Measurements from ENCODE around the gene HOXB13.

Gene HOXB13

DNA sequence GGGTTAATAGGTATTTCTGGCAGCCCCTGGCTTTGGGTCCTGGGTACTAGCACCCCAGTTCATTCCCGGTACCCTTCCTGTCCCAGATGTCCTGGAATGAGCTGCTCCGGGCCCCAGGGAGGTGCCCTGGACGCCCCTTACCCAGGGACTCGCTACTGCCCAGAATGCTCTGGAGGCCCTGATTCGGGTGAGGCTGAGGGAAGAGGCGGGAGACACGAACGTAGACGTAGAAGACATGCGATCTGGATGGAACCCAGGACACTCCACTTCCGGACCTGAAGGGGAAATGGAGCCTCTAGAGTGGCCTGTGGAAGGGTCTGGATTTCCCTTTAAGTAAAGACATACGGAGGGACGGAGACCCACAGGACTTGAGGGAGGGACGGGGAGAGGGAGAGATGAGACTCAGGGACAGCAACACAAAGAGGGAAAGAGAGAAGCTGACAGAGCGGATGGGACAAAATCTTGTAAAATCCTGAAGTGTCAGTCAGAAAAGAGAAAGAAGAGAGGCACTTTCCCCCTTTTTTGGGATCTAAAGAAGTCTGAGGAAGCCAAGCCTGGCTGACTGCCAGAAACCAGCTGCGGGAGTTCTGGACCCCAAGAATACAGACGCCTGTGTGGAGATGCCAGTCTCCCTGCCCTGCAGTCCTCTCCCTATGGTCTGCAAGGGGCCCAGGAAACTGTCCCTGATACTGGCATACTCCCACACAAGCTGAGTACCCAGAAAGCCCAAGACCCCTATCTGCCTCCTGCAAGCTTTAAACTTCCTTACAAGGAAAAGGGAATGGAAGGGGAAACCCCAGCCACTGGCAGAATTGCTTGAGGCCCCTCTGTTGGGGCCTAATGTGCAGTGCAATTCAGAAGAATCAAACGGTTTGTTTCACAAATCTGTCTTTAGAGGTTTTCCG lies 1.0 kb upstream of the HOXB13 start:
- no peak for DNase-seq (ENCODE audit: low read depth)
- no peak overlapping the region for H3K4me3 ChIP-seq (ENCODE audit: low read depth, low read length)

DNA sequence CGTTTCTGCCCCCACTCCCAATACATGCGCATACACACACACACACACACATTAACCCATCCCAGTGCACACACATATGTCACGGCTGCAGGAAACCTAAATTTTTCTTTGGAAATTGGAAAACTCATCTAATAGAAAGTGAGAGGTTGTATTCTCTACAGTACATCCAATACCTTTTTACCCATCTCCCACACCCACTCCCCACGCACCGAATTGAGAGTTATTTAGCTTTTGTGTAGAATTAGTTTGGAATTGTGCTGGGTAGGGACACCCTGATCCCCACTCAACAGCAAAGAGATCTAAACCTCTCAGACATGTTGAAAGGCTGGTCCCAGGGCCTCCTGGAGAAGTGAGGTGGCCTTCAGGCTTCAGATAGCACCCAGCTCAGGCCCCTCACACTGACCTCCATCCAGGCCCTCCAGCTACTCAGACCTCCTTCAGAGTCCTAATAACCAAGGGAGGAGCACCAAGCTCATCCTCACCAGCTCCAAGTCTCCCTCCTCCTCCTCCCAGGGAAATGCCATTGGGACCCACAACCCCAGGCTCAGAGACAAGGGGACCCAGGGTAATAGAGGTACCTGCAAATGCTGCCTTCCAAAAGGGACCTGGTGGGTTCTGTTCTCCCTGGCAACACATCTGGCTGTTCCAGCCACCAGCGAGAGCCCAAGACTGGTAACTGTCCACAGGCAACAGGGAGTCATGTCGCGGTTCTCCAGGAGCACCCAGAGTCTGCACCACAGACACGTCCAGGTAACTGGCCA lies 955 bp downstream of the HOXB13 start:
- no peak for DNase-seq (ENCODE audit: low read depth)
- H3K4me3 ChIP-seq (ENCODE audit: low read depth, low read length): no peak overlapping the region

DNA sequence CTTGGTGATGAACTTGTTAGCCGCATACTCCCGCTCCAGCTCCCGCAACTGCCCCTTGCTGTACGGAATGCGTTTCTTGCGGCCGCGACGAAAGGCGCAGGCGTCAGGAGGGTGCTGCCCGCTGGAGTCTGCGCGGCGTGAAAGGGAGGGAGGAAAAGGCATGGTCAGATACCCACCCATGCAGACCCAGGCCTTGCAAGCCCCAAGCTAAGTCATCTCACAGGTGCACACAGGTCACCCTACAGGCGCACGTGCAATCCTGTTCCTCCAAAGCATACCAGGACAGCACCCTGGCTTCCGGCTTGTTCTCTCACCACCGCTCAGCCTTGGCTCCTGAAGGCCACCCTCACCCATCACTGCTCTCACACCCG lies 1.6 kb downstream of the HOXB13 start:
- DNase-seq (ENCODE audit: low read depth): no peak

DNA sequence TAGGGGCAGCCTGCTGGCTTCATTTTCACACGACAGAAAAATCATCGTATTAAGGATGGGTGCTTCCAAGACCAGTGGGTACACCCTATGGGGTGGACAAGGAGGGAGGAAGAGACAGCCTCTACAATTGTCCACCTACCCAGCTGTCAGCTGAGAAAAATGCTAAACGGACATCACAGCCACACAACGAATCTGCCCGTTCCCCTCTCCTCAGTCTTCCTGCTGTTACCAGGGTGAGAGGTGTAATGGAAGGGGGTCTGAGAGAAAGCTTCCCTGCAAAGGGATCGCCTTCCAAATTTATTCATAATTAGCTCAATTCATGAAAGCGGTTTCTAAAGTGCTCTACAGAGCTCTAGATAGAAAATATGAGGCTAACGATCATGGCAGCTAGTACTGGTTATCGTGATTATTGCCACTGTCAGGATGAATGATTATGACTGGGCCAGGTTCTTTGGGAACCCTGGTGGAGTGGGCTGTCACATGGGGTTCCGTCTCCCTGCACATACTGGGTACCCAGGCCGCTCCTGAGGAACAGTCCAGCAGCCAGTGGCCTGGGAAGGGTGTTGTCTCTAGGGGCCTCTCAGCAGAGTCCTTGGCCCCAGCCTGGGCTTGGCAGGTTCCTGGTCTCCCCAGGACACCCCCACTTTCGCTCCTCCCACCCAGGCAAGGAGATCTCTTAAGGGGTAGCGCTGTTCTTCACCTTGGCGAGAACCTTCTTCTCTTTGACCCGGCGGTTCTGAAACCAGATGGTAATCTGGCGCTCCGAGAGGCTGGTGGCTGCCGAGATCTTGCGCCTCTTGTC lies 2.2 kb downstream of the HOXB13 start:
- DNase-seq (ENCODE audit: low read depth): no peak
- no peak overlapping the region for H3K4me3 ChIP-seq (ENCODE audit: low read depth, low read length)

More for the DNA sequence above, 1.6 kb downstream of the HOXB13 start:
- H3K4me3 ChIP-seq (ENCODE audit: low read depth, low read length): no peak overlapping the region

DNA sequence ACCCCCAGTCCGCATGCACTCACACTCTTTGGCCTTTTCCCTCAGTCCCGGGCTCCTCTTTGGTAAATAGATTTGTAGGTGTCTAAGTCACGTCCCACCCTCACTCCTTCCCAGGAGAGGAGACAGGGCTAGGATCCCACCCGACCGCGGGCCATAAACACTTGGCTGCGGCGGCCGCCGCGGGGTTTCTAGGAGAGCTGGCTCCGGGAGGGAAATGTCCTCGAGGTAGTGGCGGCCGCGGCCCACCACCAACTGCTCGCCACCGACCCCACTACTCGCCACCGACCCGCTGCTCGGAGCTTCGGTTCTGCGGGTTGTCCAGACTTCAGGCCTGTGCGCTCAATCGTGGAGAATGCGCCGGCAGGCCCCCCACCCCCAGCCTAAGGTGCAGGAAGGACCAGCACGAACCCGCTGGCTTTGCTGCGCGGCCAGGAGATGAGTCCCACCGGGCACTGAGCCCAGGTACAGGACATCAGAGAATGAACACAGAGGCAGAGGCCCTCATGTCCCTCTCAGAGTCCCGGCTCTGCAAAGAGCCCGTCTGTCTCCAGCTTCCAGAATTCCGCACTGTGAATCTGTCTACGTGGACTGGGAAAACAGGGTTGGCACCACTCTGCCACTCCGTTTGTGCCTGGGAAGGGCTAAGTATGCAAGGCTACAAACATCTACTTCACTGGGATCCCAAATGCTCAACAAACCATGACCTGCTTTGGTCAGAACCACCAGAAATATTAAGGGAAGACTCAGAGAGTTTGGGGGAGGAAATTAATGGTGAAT lies 3.1 kb downstream of the HOXB13 start:
- no peak for DNase-seq (ENCODE audit: low read depth)
- H3K4me3 ChIP-seq (ENCODE audit: low read depth, low read length): no peak overlapping the region

DNA sequence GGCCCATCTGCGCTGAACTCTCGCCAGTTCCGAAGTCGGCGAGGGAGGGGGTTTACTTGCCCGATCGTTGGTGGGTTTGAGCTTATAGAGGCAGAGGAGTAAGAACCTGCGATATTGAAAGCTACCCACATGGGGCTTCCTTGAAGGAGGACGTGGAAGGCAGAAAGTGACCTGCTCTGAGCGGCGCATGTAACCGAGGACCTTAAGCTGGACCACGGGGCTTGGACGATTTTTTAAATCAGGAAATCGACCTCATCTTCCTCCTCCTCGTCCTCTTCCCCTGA lies 3.6 kb downstream of the HOXB13 start:
- no peak overlapping the region for H3K4me3 ChIP-seq (ENCODE audit: low read depth, low read length)
- no peak for DNase-seq (ENCODE audit: low read depth)

DNA sequence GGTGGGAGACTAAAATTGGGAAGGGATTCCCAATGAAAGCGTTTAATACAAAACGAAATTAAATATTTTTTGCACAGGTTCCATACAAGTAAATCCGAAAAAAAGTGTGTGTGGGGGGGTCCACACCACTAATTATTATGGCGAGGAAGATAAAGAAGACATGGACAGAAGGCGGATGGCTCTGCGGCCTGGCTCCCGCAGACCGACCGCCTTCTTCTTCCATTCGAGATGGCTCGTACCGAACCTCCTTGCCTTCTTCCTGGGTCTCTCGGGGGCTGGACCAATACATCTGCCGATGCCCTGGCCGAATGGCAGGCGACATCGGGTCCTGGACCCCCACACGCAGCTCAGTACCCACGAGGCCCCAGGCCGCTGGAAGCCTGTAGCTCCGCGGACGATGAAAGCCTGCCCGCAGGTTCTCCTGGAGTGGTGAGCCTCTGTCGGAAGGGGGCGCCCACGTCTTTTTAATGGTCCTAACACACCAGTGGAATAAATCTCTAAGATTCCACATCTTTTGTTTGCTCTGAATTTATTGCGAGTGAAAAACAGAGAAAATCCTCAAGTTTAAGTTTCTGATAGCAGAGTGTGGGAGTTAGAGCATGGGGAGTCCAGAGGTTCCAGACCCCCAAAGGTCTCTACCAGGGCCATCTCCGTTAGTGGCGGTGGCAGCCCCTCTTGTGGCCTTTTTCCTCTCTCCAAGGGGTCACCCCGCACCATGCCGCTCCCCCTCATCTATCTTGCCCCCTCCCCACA lies 4.1 kb downstream of the HOXB13 start:
- H3K4me3 ChIP-seq (ENCODE audit: low read depth, low read length): no peak overlapping the region
- DNase-seq (ENCODE audit: low read depth): peak; percentile 14

DNA sequence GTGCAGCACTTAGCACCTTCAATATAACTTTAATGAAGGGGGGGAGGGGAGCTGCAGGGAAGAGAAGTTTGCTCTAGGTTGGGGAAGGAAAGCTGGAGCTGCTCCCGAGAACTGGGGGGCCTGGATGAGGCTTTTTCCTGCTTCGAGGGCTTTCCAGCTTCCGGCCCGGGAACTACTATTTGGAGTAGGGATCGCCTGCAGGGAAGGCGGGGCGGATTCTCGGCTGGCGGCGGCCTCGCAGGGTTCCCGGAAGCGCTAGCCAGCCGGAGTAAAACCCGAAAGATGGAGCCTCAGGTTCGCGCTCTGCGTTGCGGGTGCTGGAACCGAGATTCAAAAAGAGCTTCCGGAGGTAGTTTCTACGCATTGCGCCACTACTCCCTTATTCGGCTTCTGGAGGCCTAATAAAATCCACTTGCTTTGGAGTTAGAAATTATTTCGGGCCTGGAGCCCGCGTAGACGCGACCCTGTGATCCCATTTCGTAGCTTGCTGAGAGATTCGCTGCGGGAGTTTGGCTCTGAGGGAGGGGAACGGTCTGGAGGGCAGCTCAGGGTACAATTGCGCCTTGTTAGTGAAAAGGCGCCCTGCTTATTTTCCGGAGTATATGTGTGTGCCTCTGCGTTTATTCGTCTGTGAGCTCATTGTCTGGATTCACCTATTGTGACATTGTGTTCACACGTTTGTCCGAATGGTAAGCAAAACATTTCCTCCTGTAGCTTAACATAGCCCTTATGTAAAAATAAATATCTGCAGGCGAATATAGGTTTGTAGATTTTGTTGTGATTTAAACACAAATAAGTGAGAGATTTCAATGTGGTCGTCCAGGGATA lies 4.9 kb downstream of the HOXB13 start:
- H3K4me3 ChIP-seq (ENCODE audit: low read depth, low read length): no peak overlapping the region
- DNase-seq (ENCODE audit: low read depth): no peak

DNA sequence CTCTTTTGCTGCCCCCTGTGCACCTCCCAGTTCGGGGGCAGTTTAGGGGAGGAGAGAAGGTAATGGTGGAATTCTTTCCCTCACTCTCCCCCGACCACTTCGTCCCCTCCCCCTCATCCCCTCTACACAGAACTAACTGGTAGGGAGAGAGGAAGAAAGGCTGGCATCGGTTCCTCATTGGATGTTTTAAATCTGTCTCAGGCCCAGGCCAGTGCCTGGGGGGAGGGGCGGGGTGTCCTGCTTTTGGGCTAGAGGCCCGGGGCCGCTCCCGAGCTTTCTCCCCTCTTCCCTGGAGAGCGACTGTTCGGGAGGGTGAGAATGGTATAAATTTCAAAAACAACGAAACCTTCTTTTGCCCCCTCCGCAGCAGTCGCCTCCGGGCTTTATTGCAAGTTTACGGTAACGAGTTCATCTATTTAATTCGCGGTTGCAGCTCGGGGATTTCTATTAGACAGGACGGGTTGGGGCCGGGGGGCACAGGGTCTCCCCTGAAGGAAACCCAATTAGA lies 5.6 kb downstream of the HOXB13 start, which contains the start of gene PRAC2:
TSS of gene PRAC2 (plus strand) at position 271 of the 508 bp plus-strand sequence. CDS start 1,226 bp downstream, outside the sequence.
- H3K4me3 ChIP-seq (ENCODE audit: low read depth, low read length): no peak within 1 kb of the TSS
- DNase-seq (ENCODE audit: low read depth): no peak

DNA sequence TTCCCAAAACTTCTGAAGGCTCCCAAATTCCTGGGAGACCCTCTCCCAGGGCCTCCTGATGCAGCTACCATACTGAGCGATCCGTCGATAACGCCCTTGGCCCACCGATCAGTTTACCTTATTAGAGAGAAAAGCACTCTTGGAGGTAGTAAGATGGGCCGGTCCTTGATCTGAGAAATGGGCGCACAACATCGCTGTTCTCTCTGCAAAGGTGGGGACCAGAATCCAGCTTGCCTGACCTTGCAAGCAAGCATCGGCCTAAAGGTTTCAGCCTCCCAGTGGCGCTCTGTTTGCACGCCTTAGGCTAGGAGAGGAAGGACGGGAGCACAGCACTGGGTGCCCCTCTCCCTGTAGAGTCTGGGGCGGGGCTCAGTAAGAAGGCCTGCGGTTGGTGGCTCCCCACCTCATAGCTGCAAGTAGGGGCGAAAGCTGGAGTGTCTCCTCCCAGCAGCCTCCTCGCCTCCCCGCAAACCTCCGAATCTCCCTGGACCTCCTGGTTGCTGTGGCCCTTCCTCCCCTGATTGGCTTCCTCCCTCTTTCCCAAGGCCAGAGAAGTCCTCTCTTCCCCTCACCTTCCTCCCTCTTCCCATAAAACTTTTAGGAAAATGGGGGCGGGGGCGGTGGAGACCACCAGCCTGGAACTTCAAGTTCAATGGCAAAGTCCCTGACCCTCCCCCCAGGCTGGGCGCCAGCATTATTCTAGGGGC lies 6.2 kb downstream of the HOXB13 start, which contains the start of gene PRAC1:
TSS of gene PRAC1 (minus strand) at position 318 of the 707 bp plus-strand sequence. CDS start at position 192, 126 bp downstream.
- DNase-seq (ENCODE audit: low read depth): no peak
- no peak within 1 kb of the TSS for H3K4me3 ChIP-seq (ENCODE audit: low read depth, low read length)

DNA sequence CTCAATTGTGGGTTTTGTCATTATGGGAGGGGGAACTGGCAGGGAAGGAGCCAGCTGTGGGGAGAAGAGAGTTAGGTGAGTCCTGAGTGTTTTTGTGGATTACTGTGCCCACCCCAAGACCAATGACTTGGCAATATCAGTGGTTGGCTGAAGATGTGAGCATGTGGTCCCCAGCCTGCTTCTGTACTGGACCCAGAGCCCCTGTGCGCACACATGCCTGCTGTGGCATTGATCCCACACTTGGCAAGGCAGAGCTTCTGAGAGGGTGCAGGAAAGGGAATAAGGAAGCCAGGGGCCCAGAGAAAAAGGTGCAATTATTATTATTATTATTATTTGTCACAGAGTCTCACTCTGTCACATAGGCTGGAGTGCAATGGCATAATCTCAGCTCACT lies 7.5 kb downstream of the HOXB13 start:
- H3K4me3 ChIP-seq (ENCODE audit: low read depth, low read length): no peak overlapping the region
- DNase-seq (ENCODE audit: low read depth): no peak

DNA sequence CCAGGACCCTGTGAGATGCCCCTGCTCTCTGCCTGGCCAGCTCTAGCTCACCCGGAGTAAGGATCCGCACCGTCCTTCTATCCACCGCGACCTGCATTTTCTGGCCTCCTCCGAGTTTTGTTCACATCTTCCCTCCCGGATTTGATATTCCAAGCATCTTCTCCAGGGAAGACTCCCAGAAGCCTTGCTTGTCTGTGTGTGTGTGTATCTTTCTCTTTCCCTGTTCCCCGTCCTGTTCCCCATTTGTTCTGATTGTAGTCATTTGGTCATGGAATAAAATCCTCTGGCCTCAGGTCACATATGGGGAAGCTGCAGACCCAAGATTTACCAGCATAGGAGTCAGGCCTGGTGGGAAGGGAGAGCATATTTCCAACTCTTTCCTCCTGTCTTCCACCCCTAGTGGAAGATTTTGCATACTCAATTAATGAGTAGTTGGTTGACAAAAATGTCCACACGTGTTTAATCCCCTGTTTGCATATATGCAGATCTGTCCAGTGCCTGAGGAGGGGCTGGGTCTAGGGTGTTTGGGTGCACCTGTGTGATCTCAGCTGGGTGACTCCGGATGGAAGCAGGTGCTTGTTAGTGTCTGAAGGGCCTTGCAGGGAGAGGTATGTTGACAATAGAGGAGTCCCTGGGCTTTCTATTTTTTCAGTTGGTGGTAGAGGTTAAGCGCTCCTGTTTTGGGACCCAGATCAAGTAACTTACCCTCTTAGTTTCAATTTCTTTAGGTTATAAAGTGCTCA lies 8.1 kb downstream of the HOXB13 start:
- H3K4me3 ChIP-seq (ENCODE audit: low read depth, low read length): no peak overlapping the region
- DNase-seq (ENCODE audit: low read depth): no peak

DNA sequence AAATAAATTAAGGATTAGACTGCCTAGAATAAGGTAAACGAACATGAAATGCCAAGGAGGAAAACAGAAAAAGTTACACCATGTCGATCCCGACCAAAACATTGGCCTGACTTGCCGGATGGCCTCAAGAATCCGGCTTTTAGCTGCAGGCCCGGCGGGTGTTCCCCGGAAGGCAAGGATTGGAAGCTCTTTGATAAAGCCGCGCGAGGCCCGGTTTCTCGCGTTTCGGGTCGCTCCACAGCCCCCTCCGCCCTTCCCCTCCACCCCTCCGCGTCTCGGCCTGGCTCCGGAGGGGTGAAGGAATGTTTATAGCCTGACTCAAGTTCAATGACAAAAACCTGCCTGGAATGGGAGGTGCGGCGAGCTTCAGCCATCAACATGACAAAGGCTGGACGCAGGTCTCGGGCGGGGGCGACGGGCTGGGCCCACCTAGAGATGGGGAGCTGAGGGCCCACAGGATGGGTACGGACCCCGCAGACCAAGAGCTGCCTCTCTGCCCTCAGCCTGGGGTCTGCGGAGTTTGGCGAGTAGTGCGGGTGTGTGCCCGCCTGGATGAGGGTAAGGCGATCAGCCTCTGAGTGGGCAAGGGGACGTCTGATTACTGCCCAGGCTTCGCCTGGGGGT lies 8.8 kb downstream of the HOXB13 start:
- DNase-seq (ENCODE audit: low read depth): no peak
- H3K4me3 ChIP-seq (ENCODE audit: low read depth, low read length): no peak overlapping the region

DNA sequence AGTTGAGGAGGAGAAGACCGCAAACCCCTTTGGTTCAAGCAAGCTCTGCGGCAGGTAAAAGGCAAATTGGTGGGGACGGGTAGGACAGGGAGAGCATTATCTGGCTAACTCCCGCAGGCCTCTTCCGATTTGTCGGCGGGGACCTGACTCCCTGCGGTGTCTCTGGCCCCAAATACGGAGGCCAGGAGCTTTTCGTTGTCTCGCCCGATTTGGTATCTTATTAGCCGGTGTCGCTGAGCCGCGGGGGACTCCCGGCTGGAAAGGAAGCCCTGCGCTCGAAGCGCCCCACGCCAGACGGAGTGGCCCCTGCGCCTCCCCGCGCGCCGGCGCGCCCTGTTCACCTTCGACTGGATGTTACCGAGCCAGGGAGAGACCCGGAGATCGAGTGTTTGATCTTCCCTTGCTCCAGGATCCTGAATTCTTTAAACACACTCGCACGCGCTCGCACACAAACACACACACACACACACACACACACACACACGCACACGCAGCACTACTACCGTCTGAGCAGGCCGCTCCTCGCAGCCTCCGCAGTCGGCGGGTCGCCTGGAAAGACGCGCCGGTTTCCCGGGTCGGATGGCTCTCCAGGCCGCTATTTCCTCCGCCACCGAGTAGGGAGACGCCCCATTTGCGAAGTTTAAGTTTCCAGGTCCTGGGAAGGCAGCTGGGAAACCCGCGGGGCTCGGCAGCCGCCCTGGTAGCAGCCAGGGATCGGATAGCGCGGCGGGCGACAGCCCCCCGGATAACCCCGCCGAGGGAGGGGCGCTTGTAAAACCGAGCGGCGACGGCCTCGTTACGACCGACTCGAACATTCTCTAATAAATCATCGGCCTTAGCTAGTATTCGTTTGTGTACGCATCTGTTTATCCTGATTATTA lies 9.5 kb downstream of the HOXB13 start:
- DNase-seq (ENCODE audit: low read depth): no peak
- H3K4me3 ChIP-seq (ENCODE audit: low read depth, low read length): no peak overlapping the region

DNA sequence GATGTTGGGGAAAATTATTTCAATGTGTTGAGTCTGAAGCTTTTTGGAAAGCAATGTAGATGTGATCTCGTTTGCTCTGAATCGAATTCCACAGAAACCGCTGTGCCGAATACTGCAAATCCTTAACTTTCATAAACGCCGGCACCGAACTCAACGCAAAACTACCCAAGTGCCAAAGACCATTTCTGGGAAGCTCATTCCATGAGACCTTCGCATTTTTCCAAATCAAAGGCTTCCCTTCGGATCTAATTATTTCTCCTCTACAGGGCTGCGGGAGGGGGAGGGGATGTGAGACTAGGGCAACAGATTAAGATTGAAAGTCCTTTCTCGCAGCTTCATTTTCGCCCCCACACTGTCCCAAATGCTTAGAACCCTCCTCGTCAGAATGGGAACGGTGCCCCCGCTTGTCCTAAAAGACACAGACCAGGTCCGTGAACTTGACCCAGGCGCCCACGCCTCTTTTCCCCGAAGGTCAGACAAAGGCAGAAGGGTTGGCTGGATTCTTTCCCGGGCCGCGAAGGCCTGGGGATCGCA lies 10.3 kb downstream of the HOXB13 start:
- DNase-seq (ENCODE audit: low read depth): no peak
- no peak overlapping the region for H3K4me3 ChIP-seq (ENCODE audit: low read depth, low read length)

Measured in skeletal muscle cell (primary cell).